A204.1 (cell line): ENCODE data around the gene PCNT.
"Not testable (repeated sequence)": the region's sequence is repeated elsewhere in the genome, so short reads cannot be mapped to it uniquely, and the experiment has no call there.

ENCODE experiments used
- FAIRE-seq: peaks from 2 replicates; lab custom pipeline; 2012; peaks lifted over from hg19 to GRCh38; lab: Jason Lieb, UNC

The PCNT gene

GRCh38 chr21:46455575-46456385, 131.8 kb downstream of the PCNT start:
- no peak for FAIRE-seq

DNA sequence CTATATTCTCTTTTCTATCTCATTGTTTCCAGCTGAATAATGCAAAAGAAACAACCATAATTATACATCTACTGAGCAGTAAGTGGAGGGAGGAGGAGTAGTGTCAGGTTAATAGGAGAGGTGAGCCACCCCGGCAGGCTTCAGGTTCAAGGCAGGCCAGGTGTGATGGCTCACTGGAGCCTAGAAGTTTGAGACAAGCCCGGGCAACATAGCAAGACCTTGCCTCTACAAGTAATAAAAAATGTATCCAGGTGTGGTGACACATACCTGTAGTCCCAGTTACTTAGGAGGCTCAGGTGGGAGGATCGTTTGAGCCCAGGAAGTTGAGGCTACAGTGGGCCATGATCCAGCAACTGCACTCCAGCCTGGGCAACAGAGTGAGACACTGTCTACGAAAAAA, 132.8 kb downstream of the PCNT start:
- FAIRE-seq, result no peak

GRCh38 chr21:46457801-46458314, 133.9 kb downstream of the PCNT start:
- no peak for FAIRE-seq

- FAIRE-seq, result no peak
These were observed 134.5 kb downstream of the PCNT start, which contains the start of gene DIP2A for GRCh38 chr21:46458315-46459023. DIP2A (plus strand) TSS chr21:46458891; CDS start chr21:46459132, 241 bp downstream.

- no peak for FAIRE-seq
These were observed 135.0 kb downstream of the PCNT start for GRCh38 chr21:46459024-46459355.

DNA sequence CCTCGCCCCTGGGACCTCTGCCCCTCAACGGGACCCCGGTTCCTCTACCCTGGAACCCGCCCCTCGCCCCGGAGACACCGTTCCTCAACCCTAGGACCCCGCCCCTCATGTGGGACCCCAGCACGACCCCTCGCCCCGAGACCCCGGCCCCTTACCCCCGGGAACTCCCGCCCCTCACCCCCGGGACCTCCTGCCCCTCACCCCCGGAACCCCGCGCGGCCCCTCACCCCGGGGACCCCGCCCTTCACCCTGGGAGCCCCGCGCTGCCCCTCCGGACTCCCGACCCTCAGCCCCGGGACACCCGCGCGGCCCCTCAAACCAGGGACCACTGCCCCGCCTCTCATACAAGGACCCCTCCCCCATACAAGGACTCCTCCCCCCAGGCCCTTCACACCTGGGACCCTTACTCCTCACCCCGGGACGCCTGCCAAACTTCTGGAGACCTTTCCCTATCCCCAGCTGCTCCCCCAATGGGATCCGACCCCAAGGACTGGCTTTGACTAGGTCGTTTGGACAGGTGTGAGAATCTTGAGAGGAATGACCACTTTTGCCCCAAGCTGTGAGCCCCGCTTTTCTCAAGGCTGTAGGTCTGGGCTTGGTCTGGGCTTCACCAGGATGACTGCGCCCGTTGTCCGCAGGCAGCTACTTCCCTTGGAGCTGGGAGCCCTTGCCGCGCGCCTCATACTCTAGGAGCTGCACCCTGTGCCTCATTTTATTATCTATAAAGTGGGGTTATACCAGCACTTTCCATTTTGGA, 135.6 kb downstream of the PCNT start:
- no peak for FAIRE-seq

- FAIRE-seq, result no peak
These were observed 138.0 kb downstream of the PCNT start for GRCh38 chr21:46461909-46462308.

GRCh38 chr21:46465153-46465552, 141.2 kb downstream of the PCNT start:
- FAIRE-seq, result not testable (repeated sequence)

DNA sequence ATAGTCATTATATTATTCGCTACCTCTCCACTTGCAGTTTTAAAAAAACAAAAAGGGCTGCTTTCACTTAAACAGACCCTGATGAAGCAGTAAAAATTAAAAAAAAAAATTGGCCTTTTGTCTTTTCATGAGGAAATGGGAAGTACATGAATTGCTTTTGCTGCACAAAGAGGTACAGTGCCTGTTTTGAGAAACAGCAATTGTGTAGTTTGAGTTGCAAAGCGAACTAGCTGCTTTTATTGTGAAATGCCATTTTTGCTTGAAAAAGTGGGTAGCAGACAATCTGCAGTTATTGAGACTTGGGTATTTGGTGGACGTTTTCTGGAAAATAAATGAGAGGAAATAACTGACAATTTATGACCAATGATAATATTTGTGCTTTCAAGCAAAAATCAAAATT, 141.7 kb downstream of the PCNT start:
- FAIRE-seq, result no peak

- no peak for FAIRE-seq
These were observed 144.3 kb downstream of the PCNT start for GRCh38 chr21:46468108-46468774.

GRCh38 chr21:46469275-46469674, 145.3 kb downstream of the PCNT start:
- FAIRE-seq, result no peak

GRCh38 chr21:46471514-46471913, 147.6 kb downstream of the PCNT start:
- FAIRE-seq, result no peak

- no peak for FAIRE-seq
These were observed 148.3 kb downstream of the PCNT start for GRCh38 chr21:46472246-46472645.

GRCh38 chr21:46474382-46474781, 150.4 kb downstream of the PCNT start:
- FAIRE-seq, result no peak

GRCh38 chr21:46475296-46475695, 151.3 kb downstream of the PCNT start:
- no peak for FAIRE-seq

GRCh38 chr21:46477765-46478164, 153.8 kb downstream of the PCNT start:
- FAIRE-seq, result no peak

DNA sequence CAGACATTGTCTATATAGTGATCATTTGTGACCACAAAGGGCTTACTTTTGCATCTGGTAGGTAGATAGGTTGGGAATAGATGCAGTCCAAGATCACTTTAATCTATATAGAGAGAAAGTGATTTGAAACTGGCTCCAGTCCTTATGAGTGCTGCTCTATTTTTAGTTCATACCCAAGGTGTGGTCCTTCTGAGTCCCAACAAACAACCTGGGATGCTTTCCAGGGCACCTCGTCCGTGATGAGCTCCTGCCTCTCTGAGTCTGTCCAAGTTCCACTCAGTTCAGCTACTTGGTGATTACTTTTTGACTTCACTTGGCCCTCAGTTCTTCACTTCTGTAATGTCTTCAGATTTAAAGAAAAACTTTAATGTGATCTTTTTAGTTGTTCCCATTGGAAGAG, 155.0 kb downstream of the PCNT start:
- FAIRE-seq, result no peak

GRCh38 chr21:46480466-46480865, 156.5 kb downstream of the PCNT start:
- no peak for FAIRE-seq

DNA sequence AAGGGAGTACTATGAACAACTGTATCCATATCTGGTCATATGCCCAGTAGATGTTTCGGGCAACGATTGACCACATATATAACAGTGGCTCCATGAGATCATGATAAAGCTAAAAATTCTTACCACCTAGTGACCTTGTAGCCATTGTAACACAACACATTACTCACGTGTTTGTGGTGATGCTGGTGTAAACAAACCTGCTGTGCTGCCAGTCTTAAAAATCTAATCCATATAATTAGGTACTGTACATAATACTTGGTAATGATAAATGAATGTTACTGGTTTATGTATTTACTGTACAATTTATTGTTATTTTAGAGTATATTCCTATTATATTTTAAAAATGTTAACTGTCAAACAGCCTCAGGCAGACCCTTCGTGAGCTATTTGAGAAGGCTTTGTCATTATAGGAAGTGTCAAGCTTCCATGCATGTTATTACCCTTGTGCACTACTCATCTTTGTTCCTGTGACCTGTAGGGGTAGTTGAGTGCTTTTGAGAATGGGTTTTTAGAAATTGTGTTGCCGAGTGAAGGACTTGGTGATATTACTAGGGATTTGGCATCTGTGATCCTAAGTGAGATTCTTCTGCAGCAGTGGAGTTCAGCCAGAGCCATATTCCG, 158.4 kb downstream of the PCNT start:
- no peak for FAIRE-seq

- no peak for FAIRE-seq
These were observed 158.9 kb downstream of the PCNT start for GRCh38 chr21:46482846-46483231.
